ENCODE measurements around the gene ARL10. TPM values are rescaled to one million over a fixed set of nuclear protein-coding genes. Genes with fewer than 3 reads are reported as not detected.

ARL10 gene
- total and polyA plus RNA-seq, 4 donors: 1.5 to 13.4 (median 4.3) TPM

DNA sequence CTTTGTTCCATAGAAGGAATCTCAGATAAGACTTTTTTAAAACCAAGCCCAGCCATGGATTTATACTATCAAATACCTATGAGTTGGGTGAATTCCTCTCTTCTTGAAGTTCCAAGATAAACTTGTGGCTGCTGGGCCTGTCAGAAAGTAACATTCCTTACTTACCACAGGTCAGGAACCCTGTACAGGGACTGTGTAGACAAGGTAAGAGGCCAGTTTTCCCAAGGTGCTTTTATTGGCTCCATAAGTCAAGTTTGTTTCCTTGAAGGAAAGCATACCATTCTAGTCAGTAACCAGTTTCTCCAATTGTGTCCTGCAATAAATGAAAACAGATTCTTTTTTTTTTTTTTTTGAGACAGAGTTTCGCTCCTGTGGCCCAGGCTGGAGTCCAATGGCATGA lies 59.9 kb downstream of the ARL10 start:
- Histone ChIP-seq H3K9me3 (ENCODE audit: control insufficient read depth in 4 of 4, insufficient read depth in 3 of 4, low read length in 3 of 4) (no peaks in the 10 kb centered on the region), H3K4me1 (ENCODE audit: control insufficient read depth in 5 of 5, insufficient read depth in 5 of 5, low read length in 5 of 5) (no peaks in the 10 kb centered on the region), H3K27me3 (ENCODE audit: control insufficient read depth in 3 of 3, insufficient read depth in 3 of 3, low read length in 2 of 3) (no peaks in the 10 kb centered on the region), H3K27ac (ENCODE audit: low read depth in 1 of 2, low read length in 1 of 2) (no peak overlapping the region), H3K9ac (ENCODE audit: insufficient read depth in 1 of 2, low read length in 2 of 2) (no peak overlapping the region), H3K4me3 (no peak overlapping the region), H3K36me3 (ENCODE audit: control insufficient read depth in 4 of 4, insufficient read depth in 4 of 4, low read length in 4 of 4) (no peaks in the 10 kb centered on the region)
- ATAC-seq (ENCODE audit: insufficient read depth, low FRiP score) (no peak), DNase-seq (no peak)
- WGBS, 2 donors: 88 to 100% methylated on average over 1 of the region's 1 CpG
- TF ChIP-seq, protein P1, sequence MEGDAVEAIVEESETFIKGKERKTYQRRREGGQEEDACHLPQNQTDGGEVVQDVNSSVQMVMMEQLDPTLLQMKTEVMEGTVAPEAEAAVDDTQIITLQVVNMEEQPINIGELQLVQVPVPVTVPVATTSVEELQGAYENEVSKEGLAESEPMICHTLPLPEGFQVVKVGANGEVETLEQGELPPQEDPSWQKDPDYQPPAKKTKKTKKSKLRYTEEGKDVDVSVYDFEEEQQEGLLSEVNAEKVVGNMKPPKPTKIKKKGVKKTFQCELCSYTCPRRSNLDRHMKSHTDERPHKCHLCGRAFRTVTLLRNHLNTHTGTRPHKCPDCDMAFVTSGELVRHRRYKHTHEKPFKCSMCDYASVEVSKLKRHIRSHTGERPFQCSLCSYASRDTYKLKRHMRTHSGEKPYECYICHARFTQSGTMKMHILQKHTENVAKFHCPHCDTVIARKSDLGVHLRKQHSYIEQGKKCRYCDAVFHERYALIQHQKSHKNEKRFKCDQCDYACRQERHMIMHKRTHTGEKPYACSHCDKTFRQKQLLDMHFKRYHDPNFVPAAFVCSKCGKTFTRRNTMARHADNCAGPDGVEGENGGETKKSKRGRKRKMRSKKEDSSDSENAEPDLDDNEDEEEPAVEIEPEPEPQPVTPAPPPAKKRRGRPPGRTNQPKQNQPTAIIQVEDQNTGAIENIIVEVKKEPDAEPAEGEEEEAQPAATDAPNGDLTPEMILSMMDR (IDR thresholded peaks at IDR 0.05; ENCODE audit: control extremely low read depth, extremely low read depth): no peak

DNA sequence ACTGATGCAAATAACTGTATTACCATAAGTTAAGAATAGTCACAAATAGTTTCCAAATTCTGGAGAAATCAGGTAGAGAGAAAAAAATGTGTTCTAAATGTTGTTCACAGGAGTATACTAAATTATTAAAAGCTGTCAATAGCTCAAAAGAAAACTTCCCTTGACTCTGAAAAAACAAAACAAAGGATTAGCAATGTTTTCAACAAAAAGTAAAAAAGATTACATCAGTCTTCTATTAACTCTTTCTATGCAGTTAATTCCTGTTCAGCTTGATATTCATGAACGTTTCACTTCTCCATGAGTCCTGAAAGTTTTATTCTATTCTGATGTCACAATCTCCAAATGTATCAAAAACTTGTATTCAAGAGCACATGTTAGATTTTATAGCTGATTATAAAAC lies 60.5 kb downstream of the ARL10 start:
- TF ChIP-seq, protein P1 (IDR thresholded peaks at IDR 0.05; ENCODE audit: control extremely low read depth, extremely low read depth): no peak
- no peaks in the 10 kb centered on the region for H3K4me1 ChIP-seq (ENCODE audit: control insufficient read depth in 5 of 5, insufficient read depth in 5 of 5, low read length in 5 of 5)
- H3K4me3 ChIP-seq: no peak overlapping the region
- no peaks in the 10 kb centered on the region for H3K27me3 ChIP-seq (ENCODE audit: control insufficient read depth in 3 of 3, insufficient read depth in 3 of 3, low read length in 2 of 3)
- no peaks in the 10 kb centered on the region for H3K36me3 ChIP-seq (ENCODE audit: control insufficient read depth in 4 of 4, insufficient read depth in 4 of 4, low read length in 4 of 4)
- ATAC-seq (ENCODE audit: insufficient read depth, low FRiP score) (no peak), DNase-seq (no peak)
- H3K9ac ChIP-seq (ENCODE audit: insufficient read depth in 1 of 2, low read length in 2 of 2): no peak overlapping the region
- WGBS, 2 donors: 77 to 91% methylated on average over 1 of the region's 1 CpG
- no peaks in the 10 kb centered on the region for H3K9me3 ChIP-seq (ENCODE audit: control insufficient read depth in 4 of 4, insufficient read depth in 3 of 4, low read length in 3 of 4)
- no peak overlapping the region for H3K27ac ChIP-seq (ENCODE audit: low read depth in 1 of 2, low read length in 1 of 2)

DNA sequence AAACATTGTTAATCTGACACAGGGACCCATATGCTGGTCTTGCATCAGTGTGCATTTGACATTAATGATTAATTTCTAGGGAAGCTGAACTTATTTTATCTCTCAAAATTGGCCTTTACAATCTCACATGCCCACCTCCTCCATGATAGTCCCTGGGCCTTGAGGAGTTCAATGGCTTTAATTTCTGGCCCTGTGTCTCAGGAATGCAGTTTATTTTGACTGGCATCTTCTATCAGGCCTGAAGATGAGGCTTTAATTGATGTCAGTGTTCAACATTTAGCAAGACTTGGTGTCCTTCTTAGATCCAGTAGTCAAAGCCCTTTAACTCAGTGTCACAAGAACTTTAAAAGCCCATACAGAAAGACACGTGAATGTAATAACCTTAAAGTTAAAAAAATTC lies 61.6 kb downstream of the ARL10 start:
- Histone ChIP-seq H3K9ac (ENCODE audit: insufficient read depth in 1 of 2, low read length in 2 of 2) (no peak overlapping the region), H3K36me3 (ENCODE audit: control insufficient read depth in 4 of 4, insufficient read depth in 4 of 4, low read length in 4 of 4) (no peaks in the 10 kb centered on the region), H3K27me3 (ENCODE audit: control insufficient read depth in 3 of 3, insufficient read depth in 3 of 3, low read length in 2 of 3) (no peaks in the 10 kb centered on the region), H3K27ac (ENCODE audit: low read depth in 1 of 2, low read length in 1 of 2) (no peak overlapping the region), H3K4me3 (no peak overlapping the region), H3K4me1 (ENCODE audit: control insufficient read depth in 5 of 5, insufficient read depth in 5 of 5, low read length in 5 of 5) (no peaks in the 10 kb centered on the region), H3K9me3 (ENCODE audit: control insufficient read depth in 4 of 4, insufficient read depth in 3 of 4, low read length in 3 of 4) (no peaks in the 10 kb centered on the region)
- ATAC-seq (ENCODE audit: insufficient read depth, low FRiP score) (no peak), DNase-seq (no peak)
- TF ChIP-seq, protein P1 (IDR thresholded peaks at IDR 0.05; ENCODE audit: control extremely low read depth, extremely low read depth): no peak
- 91 to 95% methylated on average over 1 of the region's 1 CpG for WGBS, 2 donors

DNA sequence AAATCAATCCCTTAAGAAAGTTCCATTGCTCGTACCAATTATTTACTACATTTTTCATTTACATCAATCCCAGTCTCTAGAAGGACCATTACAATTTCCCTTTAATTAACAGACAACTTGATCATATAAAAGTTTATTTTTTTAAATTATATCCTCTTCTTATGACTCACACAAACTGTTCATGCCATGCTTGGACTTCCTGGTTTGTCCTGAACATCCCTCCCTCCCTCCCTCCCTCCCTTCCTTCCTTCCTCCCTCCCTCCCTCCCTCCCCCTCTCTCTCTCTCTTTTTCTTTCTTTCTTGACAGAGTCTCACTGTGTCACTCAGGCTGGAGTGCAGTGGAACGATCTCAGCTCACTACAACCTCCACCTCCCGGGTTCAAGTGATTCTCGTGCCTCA lies 62.7 kb downstream of the ARL10 start:
- no peak overlapping the region for H3K27ac ChIP-seq (ENCODE audit: low read depth in 1 of 2, low read length in 1 of 2)
- no peak for ATAC-seq (ENCODE audit: insufficient read depth, low FRiP score)
- WGBS, 2 donors: 70 to 73% methylated on average over 4 of the region's 4 CpGs
- no peak for DNase-seq
- H3K4me3 ChIP-seq: no peak overlapping the region
- no peaks in the 10 kb centered on the region for H3K4me1 ChIP-seq (ENCODE audit: control insufficient read depth in 5 of 5, insufficient read depth in 5 of 5, low read length in 5 of 5)
- H3K9ac ChIP-seq (ENCODE audit: insufficient read depth in 1 of 2, low read length in 2 of 2): no peak overlapping the region
- H3K27me3 ChIP-seq (ENCODE audit: control insufficient read depth in 3 of 3, insufficient read depth in 3 of 3, low read length in 2 of 3): no peaks in the 10 kb centered on the region
- TF ChIP-seq, protein P1 (IDR thresholded peaks at IDR 0.05; ENCODE audit: control extremely low read depth, extremely low read depth): no peak
- no peaks in the 10 kb centered on the region for H3K9me3 ChIP-seq (ENCODE audit: control insufficient read depth in 4 of 4, insufficient read depth in 3 of 4, low read length in 3 of 4)
- H3K36me3 ChIP-seq (ENCODE audit: control insufficient read depth in 4 of 4, insufficient read depth in 4 of 4, low read length in 4 of 4): no peaks in the 10 kb centered on the region

Measured in lung (tissue), 12 donors.